SK-N-MC (cell line): ENCODE data around the gene AK8.

Experiments used
- EZH2 ChIP-seq: fragments of 200-600 bp; sonication (generic); IDR thresholded peaks from one replicate; pipeline ENCODE4 v1.6.1; 2017; ENCODE audit warnings: antibody characterized with exemption
- FOXP2 ChIP-seq: optimal IDR thresholded peaks from 2 replicates; pipeline ENCODE3; 2011; ENCODE audit warnings: mild to moderate bottlenecking, moderate library complexity; ENCODE audit not compliant: insufficient read depth; ENCODE audit errors: extremely low read length, control extremely low read depth
- POLR2AphosphoS5 ChIP-seq: IDR thresholded peaks from 2 replicates; pipeline ENCODE4 v1.6.1; 2012; ENCODE audit warnings: mild to moderate bottlenecking, low read depth, low read length, borderline replicate concordance

GRCh38 chr9:132761602-132762001 lies 116.5 kb downstream of the AK8 start:
- TF ChIP-seq POLR2AphosphoS5 (no peak), EZH2 (no peak), FOXP2 (no peak)
